Peyer's patch (tissue), 4 donors: ENCODE results near the gene PIP5KL1.

ENCODE experiments used
- CTCF ChIP-seq, 6 experiments: fragments of 450-650 bp in 4 of 6; fragments of 200-600 bp in 2 of 6; sonication (generic) in 1 of 6; IDR thresholded peaks; one replicate each; pipeline ENCODE4 v1.5.1; 2017 to 2019; ENCODE audit warnings: antibody characterized with exemption in 6 of 6, mild to moderate bottlenecking in 3 of 6, moderate library complexity in 1 of 6
- POLR2A ChIP-seq, 2 donors: fragments of 450-650 bp; IDR thresholded peaks; one replicate each; pipeline ENCODE4 v1.5.1; 2017; ENCODE audit warnings: antibody characterized with exemption in 2 of 2, mild to moderate bottlenecking in 2 of 2, moderate library complexity in 2 of 2

DNA sequence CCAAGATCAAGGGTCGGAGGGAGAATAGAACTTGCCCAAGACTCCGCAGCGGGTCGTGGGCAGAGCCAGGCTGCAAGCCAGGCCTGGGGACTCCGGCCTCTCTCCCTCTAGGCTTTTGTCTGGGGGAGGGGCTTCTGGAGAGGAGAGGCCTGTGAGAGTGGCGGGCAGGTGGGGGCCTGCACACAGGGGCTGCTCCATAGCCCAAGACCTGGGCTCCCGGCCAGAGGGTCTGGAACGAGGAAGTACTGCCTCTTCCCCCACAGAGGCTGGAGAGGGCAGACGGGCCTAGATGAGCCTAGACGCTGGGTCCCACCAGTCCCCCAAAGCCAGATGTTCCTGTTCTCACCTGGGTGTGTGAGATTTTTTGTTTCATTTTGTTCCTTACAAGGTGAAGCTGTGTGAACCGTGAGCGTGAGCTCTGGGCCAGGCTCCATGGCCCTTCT, 26.0 kb downstream of the PIP5KL1 start:
- TF ChIP-seq CTCF (IDR thresholded peaks at IDR 0.05) = no peak
- TF ChIP-seq POLR2A (IDR thresholded peaks at IDR 0.05) = no peak
